Central memory CD8-positive, alpha-beta T cell (primary cell): ENCODE measurements around the gene DKK2.

Source experiments
- ATAC-seq: fragments of 150-1000 bp; cut with Tn5 transposase; replicated peaks from 2 replicates; pipeline ENCODE4 v1.10.0; 2022; ENCODE audit warnings: mild to moderate bottlenecking, moderate FRiP score, moderate number of reproducible peaks; ENCODE audit not compliant: poor library complexity, severe bottlenecking; ENCODE audit errors: extremely low read depth
- DNase-seq, 2 donors: peaks; one replicate each; pipeline ENCODE4 v3.0.0; 2021; ENCODE audit warnings: low spot score in 2 of 2
- H3K27ac Mint-ChIP-seq: one replicate; pipeline ENCODE4 v1.8.0; 2022; ENCODE audit warnings: low read depth, mild to moderate bottlenecking, moderate library complexity, mixed read lengths
- H3K27me3 Mint-ChIP-seq: one replicate; pipeline ENCODE4 v1.8.0; 2022; ENCODE audit warnings: mixed read lengths
- H3K36me3 Mint-ChIP-seq: one replicate; pipeline ENCODE4 v1.8.0; 2022; ENCODE audit warnings: mild to moderate bottlenecking, moderate library complexity, mixed read lengths; ENCODE audit not compliant: insufficient read depth
- H3K4me1 Mint-ChIP-seq: one replicate; pipeline ENCODE4 v1.8.0; 2022; ENCODE audit warnings: mixed read lengths
- H3K4me3 Mint-ChIP-seq: one replicate; pipeline ENCODE4 v1.8.0; 2022; ENCODE audit warnings: mild to moderate bottlenecking, moderate library complexity, mixed read lengths
- H3K9me3 Mint-ChIP-seq: one replicate; pipeline ENCODE4 v1.8.0; 2022; ENCODE audit warnings: mixed read lengths

The DKK2 gene

DNA sequence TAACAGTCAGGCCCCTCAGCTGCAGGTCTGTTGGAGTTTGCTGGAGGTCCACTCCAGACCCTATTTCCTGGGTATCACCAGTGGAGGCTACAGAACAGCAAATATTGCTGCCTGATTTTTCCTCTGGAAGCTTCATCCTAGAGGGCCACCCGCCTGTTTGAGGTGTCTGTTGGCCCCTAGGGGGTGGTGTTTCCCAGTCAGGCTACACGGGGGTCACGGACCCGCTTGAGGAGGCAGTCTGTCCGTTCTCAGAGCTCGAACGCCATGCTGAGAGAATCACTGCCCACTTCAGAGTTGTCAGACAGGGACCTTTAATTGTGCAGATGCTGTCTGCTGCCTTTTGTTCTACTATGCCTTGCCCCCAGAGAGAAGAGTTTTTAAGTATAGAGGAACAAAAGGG, 160.8 kb downstream of the DKK2 start:
- peaks cover 29% of the 10 kb centered on the region for H3K9me3 Mint-ChIP-seq
- no peaks in the 10 kb centered on the region for H3K4me1 Mint-ChIP-seq
- no peak for DNase-seq
- ATAC-seq: no peak
- no peak overlapping the region for H3K27ac Mint-ChIP-seq
- H3K27me3 Mint-ChIP-seq: no peaks in the 10 kb centered on the region
- H3K4me3 Mint-ChIP-seq: no peak overlapping the region
- H3K36me3 Mint-ChIP-seq: peaks cover 2% of the 10 kb centered on the region
